GM12878 (cell line): ENCODE measurements around the gene DAB2IP. TPM values are rescaled to one million over a fixed set of nuclear protein-coding genes. Genes with fewer than 3 reads are reported as not detected.

Experiments
- ATAC-seq: fragments of 200-7000 bp; cut with Tn5 transposase; 3 replicates; pipeline ENCODE4 v1.9.1; 2020; ENCODE audit warnings: mild to moderate bottlenecking, moderate library complexity
- BruUV-seq: library from RNA; stranded (reverse); fragments of 400-500 nt; replicated peaks from 2 replicates; lab custom pipeline; 2021; lab: Mats Ljungman, UMichigan
- CTCF ChIA-PET: fragments of 300-600 bp; sonication (Branson Sonifier 250); formaldehyde crosslinking; extraction: SDS; loops from one replicate; lab custom pipeline; 2021; ENCODE audit warnings: inconsistent platforms; lab: Yijun Ruan, JAX
- POLR2A ChIA-PET: fragments of 350-600 bp; formaldehyde crosslinking; extraction: SDS; loops from one replicate; lab custom pipeline; 2021; ENCODE audit warnings: inconsistent platforms; lab: Charles Lee
- RAD21 ChIA-PET: fragments of 300-600 bp; sonication (Branson Sonifier 250); formaldehyde crosslinking; loops from one replicate; lab custom pipeline; 2023; ENCODE audit warnings: antibody characterized with exemption; ENCODE audit not compliant: unreplicated experiment; lab: Charles Lee
- SMC1A ChIA-PET: fragments of 300-600 bp; sonication (Branson Sonifier 250); formaldehyde crosslinking; loops from one replicate; lab custom pipeline; 2023; ENCODE audit not compliant: unreplicated experiment, uncharacterized antibody; lab: Charles Lee
- DNase-seq: peaks from one replicate; pipeline ENCODE4 v3.0.0-alpha.2; 2011; ENCODE audit warnings: low read depth, low spot score
- FAIRE-seq: peaks from 3 replicates; lab custom pipeline; 2011; peaks lifted over from hg19 to GRCh38; lab: Jason Lieb, UNC
- H2AFZ ChIP-seq: 2 replicates; pipeline ENCODE4 v1.6.0; 2011; ENCODE audit warnings: low read depth, low read length, control low read depth; ENCODE audit not compliant: control insufficient read depth
- H3K27ac ChIP-seq: 2 replicates; pipeline ENCODE4 v1.5.1; 2011; ENCODE audit warnings: control low read depth; ENCODE audit not compliant: control insufficient read depth, insufficient read depth
- H3K27me3 ChIP-seq, 2 experiments: replicated peaks in 1 of 2; 2 replicates each; pipeline versions ENCODE4 v1.6.0 to v1.6.1; 2011; ENCODE audit warnings: low read length in 1 of 2; ENCODE audit not compliant: control insufficient read depth in 2 of 2, insufficient read depth in 2 of 2
- H3K36me3 ChIP-seq, 2 experiments: 2 replicates each; pipeline ENCODE4 v1.5.1; 2011; ENCODE audit warnings: low read length in 1 of 2; ENCODE audit not compliant: control insufficient read depth in 2 of 2, insufficient read depth in 2 of 2
- H3K4me1 ChIP-seq: 2 replicates; pipeline ENCODE4 v1.6.1; 2011; ENCODE audit warnings: mild to moderate bottlenecking, low read length, moderate library complexity, mixed read lengths; ENCODE audit not compliant: control insufficient read depth, insufficient read depth
- H3K4me2 ChIP-seq: 2 replicates; pipeline ENCODE4 v1.6.0; 2011; ENCODE audit warnings: control low read depth; ENCODE audit not compliant: control insufficient read depth, insufficient read depth
- H3K4me3 ChIP-seq: fragments of 200-600 bp; sonication (generic); 2 replicates; pipeline ENCODE4 v1.5.1; 2016
- H3K79me2 ChIP-seq: 2 replicates; pipeline ENCODE4 v1.6.0; 2011; ENCODE audit warnings: low read length; ENCODE audit not compliant: control insufficient read depth, insufficient read depth
- H3K9ac ChIP-seq: 2 replicates; pipeline ENCODE4 v1.8.0; 2011; ENCODE audit warnings: low read length, control low read depth, mixed read lengths; ENCODE audit not compliant: control insufficient read depth, insufficient read depth
- H3K9me3 ChIP-seq: replicated peaks from 3 replicates; pipeline ENCODE4 v1.5.1; 2011; ENCODE audit warnings: mild to moderate bottlenecking, low read length; ENCODE audit not compliant: control insufficient read depth, insufficient read depth
- H4K20me1 ChIP-seq: 2 replicates; pipeline ENCODE4 v1.6.0; 2011; ENCODE audit not compliant: control insufficient read depth, insufficient read depth
- CHD2 ChIP-seq: IDR thresholded peaks from 2 replicates; pipeline ENCODE4 v1.6.1; 2011; ENCODE audit warnings: low read depth, low read length, improper control_type of control experiment, borderline replicate concordance
- CREB1 ChIP-seq: IDR thresholded peaks from 2 replicates; pipeline ENCODE4 v1.6.1; 2012; ENCODE audit warnings: low read depth, mild to moderate bottlenecking, inconsistent platforms
- DPF2 ChIP-seq: fragments of 450-650 bp; IDR thresholded peaks from 2 replicates; pipeline ENCODE4 v1.6.1; 2017; ENCODE audit warnings: mild to moderate bottlenecking
- GATAD2B ChIP-seq: fragments of 450-650 bp; conservative IDR thresholded peaks from 2 replicates; pipeline ENCODE4 v1.6.1; 2017; ENCODE audit warnings: low read depth, mild to moderate bottlenecking, moderate library complexity
- HDAC2 ChIP-seq: fragments of 200-600 bp; sonication (generic); IDR thresholded peaks from 2 replicates; pipeline ENCODE4 v1.6.1; 2017
- HDAC6 ChIP-seq: fragments of 200-600 bp; sonication (generic); IDR thresholded peaks from one replicate; pipeline ENCODE4 v1.8.0; 2017; ENCODE audit warnings: antibody characterized with exemption; ENCODE audit not compliant: unreplicated experiment
- HDGF ChIP-seq: fragments of 450-650 bp; IDR thresholded peaks from 2 replicates; pipeline ENCODE4 v1.6.1; 2016; ENCODE audit warnings: antibody characterized with exemption
- IRF4 ChIP-seq: IDR thresholded peaks from 2 replicates; pipeline ENCODE4 v1.6.1; 2011; ENCODE audit warnings: low read depth, low read length
- KDM1A ChIP-seq: fragments of 200-600 bp; sonication (generic); IDR thresholded peaks from 2 replicates; pipeline ENCODE4 v1.6.1; 2016; ENCODE audit warnings: borderline replicate concordance
- KLF5 ChIP-seq: fragments of 450-650 bp; IDR thresholded peaks from 2 replicates; pipeline ENCODE4 v1.6.1; 2014; ENCODE audit warnings: mild to moderate bottlenecking; ENCODE audit not compliant: partially characterized antibody
- NBN ChIP-seq: fragments of 450-650 bp; IDR thresholded peaks from 2 replicates; pipeline ENCODE4 v1.6.1; 2016
- NR2F1 ChIP-seq: fragments of 450-650 bp; conservative IDR thresholded peaks from 2 replicates; pipeline ENCODE4 v1.6.1; 2017; ENCODE audit warnings: mild to moderate bottlenecking
- POLR2AphosphoS2 ChIP-seq: IDR thresholded peaks from 2 replicates; pipeline ENCODE4 v1.6.1; 2011; ENCODE audit warnings: low read depth, mild to moderate bottlenecking, low read length, improper control_type of control experiment, moderate library complexity
- POLR2AphosphoS5 ChIP-seq: IDR thresholded peaks from 2 replicates; pipeline ENCODE4 v1.6.1; 2011; ENCODE audit warnings: mild to moderate bottlenecking, low read length, inconsistent platforms
- RAD21 ChIP-seq: IDR thresholded peaks from 2 replicates; pipeline ENCODE4 v1.6.1; 2011; ENCODE audit warnings: mild to moderate bottlenecking, low read depth, low read length, moderate library complexity; ENCODE audit not compliant: insufficient read depth
- RBBP5 ChIP-seq: fragments of 200-600 bp; sonication (generic); conservative IDR thresholded peaks from 2 replicates; pipeline ENCODE4 v1.6.1; 2016
- TARDBP ChIP-seq: IDR thresholded peaks from 2 replicates; pipeline ENCODE4 v1.6.1; 2016; ENCODE audit warnings: borderline replicate concordance
- ZBED1 ChIP-seq: IDR thresholded peaks from 2 replicates; pipeline ENCODE4 v1.6.1; 2016; ENCODE audit warnings: borderline replicate concordance
- ZNF622 ChIP-seq: fragments of 450-650 bp; IDR thresholded peaks from 2 replicates; pipeline ENCODE4 v1.6.1; 2017; ENCODE audit warnings: mild to moderate bottlenecking, inconsistent platforms
- ZSCAN29 ChIP-seq: fragments of 450-650 bp; IDR thresholded peaks from 2 replicates; pipeline ENCODE4 v1.6.1; 2017; ENCODE audit warnings: mild to moderate bottlenecking, moderate library complexity
- WGBS: methylation state at CpG from one replicate; pipeline ENCODE4 v1.1.6; 2016; ENCODE audit warnings: low lambda C conversion rate; ENCODE audit not compliant: insufficient replicate concordance, insufficient coverage; ENCODE audit errors: missing lambda C conversion rate; 5-methylcytosine and 5-hydroxymethylcytosine counted together
- in situ Hi-C: fragments of 300-500 bp; cut with MboI; formaldehyde crosslinking; loops from 9 replicates; pipeline ENCODE4 v1.14.3; 2018; ENCODE audit warnings: mixed read lengths
- intact Hi-C: fragments of 100-400 bp; cut with micrococcal nuclease; formaldehyde crosslinking; loops from one replicate; pipeline ENCODE4 v1.14.2; 2022; ENCODE audit not compliant: unreplicated experiment
- polyA plus RNA-seq, 11 experiments: library from polyadenylated mRNA; depleted of rRNA in 4 of 11; unstranded in 6 of 11; stranded (reverse) in 5 of 11; fragments of >200 nt; fragmentation: Nextera tagmentation in 4 of 11; fragmentation: Illumina TruSeq in 1 of 11; extraction: Ambion mirVana in 4 of 11; extraction: Trizol in 1 of 11; gene quantifications; 1 replicate in 1 of 11; 2 replicates in 10 of 11; pipeline versions ENCODE4 v1.2.1 to v1.2.3, GENCODE V29; 2011 to 2016; ENCODE audit warnings: inconsistent platforms in 2 of 11, missing spikeins in 2 of 11, low read depth in 1 of 11
- total RNA-seq, 4 experiments: library from RNA; depleted of rRNA in 3 of 4; stranded (reverse); fragments of >200 nt in 3 of 4; fragmentation: Illumina TruSeq in 1 of 4; extraction: Trizol in 1 of 4; gene quantifications; 2 replicates each; pipeline versions ENCODE4 v1.2.1 to v1.2.3, GENCODE V29; 2013 to 2021

The DAB2IP gene
- total and polyA plus RNA-seq, 10 of the 15 experiments (the other 5 are each of a cell fraction or from before 2014, with no cell fraction given), result 0.03 to 0.38 (median 0.14) TPM; not detected in 6

GRCh38 chr9:121781701-121782464, 130.4 kb downstream of the DAB2IP start:
- BruUV-seq, result no TSS peak
- Histone ChIP-seq H3K4me3 (no peak overlapping the region), H3K27me3 (peaks cover 2% of the 10 kb centered on the region in 2 experiments; a peak in 3 of 4 replicates), H3K9ac (no peak overlapping the region), H3K4me2 (no peak overlapping the region), H4K20me1 (no peaks in the 10 kb centered on the region), H3K79me2 (no peaks in the 10 kb centered on the region), H3K36me3 (no peaks in the 10 kb centered on the region), H3K4me1 (no peaks in the 10 kb centered on the region), H2AFZ (no peak overlapping the region), H3K9me3 (no peaks in the 10 kb centered on the region), H3K27ac (no peak overlapping the region)
- ChIA-PET SMC1A (no interaction called here), RAD21 (no interaction called here), POLR2A (no interaction called here), CTCF (no interaction called here)
- in situ Hi-C loops (no loop called here), intact Hi-C loops (no loop called here)
- TF ChIP-seq KDM1A (no peak), HDAC2 (no peak), HDGF (no peak), NR2F1 (no peak), GATAD2B (no peak), CREB1 (no peak), ZNF622 (no peak)
- DNase-seq (no peak), FAIRE-seq (no peak), ATAC-seq (no peak)
- 50% methylated on average over 17 of the region's 17 CpGs for WGBS

- intact Hi-C loops (no loop called here), in situ Hi-C loops (no loop called here)
- RAD21 ChIA-PET, result no interaction called here
- SMC1A ChIA-PET, result no interaction called here
- no peak for ATAC-seq
- FAIRE-seq, result no peak
- H3K4me2 ChIP-seq, result no peak overlapping the region
- no peak overlapping the region for H3K4me3 ChIP-seq
- no TSS peak for BruUV-seq
- DNase-seq, result no peak
- WGBS, result 51% methylated on average over 17 of the region's 17 CpGs
- no peaks in the 10 kb centered on the region for H3K79me2 ChIP-seq
- POLR2A ChIA-PET, result no interaction called here
- H3K27me3 ChIP-seq, result peaks cover 2 to 6% of the 10 kb centered on the region in 2 experiments; a peak in 3 of 4 replicates
- H2AFZ ChIP-seq, result no peak overlapping the region
- no peak overlapping the region for H3K27ac ChIP-seq
- H3K36me3 ChIP-seq, result no peaks in the 10 kb centered on the region
- H4K20me1 ChIP-seq, result no peaks in the 10 kb centered on the region
- CTCF ChIA-PET, result no interaction called here
- H3K4me1 ChIP-seq, result no peaks in the 10 kb centered on the region
- H3K9ac ChIP-seq, result no peak overlapping the region
- H3K9me3 ChIP-seq, result no peaks in the 10 kb centered on the region
- TF ChIP-seq ZSCAN29 (no peak), NBN (no peak), TARDBP (no peak), RBBP5 (no peak), ZBED1 (no peak), HDAC6 (no peak), POLR2AphosphoS2 (no peak), RAD21 (no peak), CREB1 (no peak), POLR2AphosphoS5 (no peak), DPF2 (no peak), CHD2 (no peak), KLF5 (no peak), IRF4 (no peak)
These were observed 131.2 kb downstream of the DAB2IP start for GRCh38 chr9:121782514-121783110.
